H1 (cell line): ENCODE data around the gene COPZ2. TPM values are rescaled to one million over a fixed set of nuclear protein-coding genes. Genes with fewer than 3 reads are reported as not detected.
A peak's percentile ranks its signal among the peaks of the same experiment; 100 is the strongest.
"Not testable (repeated sequence)": the region's sequence is repeated elsewhere in the genome, so short reads cannot be mapped to it uniquely, and the experiment has no call there.

Experiments used
- CTCF ChIA-PET: fragments of 300-600 bp; sonication (Branson Sonifier 250); formaldehyde crosslinking; loops from one replicate; lab custom pipeline; 2021; ENCODE audit not compliant: partially characterized antibody; lab: Charles Lee
- POLR2A ChIA-PET: fragments of 300-600 bp; sonication (Branson Sonifier 250); formaldehyde crosslinking; loops from one replicate; lab custom pipeline; 2021; ENCODE audit warnings: inconsistent platforms; ENCODE audit not compliant: partially characterized antibody; lab: Charles Lee
- DNase-seq, 2 experiments: peaks; one replicate each; pipeline versions ENCODE4 v3.0.0 to v3.0.0-alpha.2; 2010 to 2022; ENCODE audit warnings: low spot score in 2 of 2, low read depth in 1 of 2, mixed read lengths in 1 of 2
- FAIRE-seq: peaks from 2 replicates; lab custom pipeline; 2011; peaks lifted over from hg19 to GRCh38; lab: Jason Lieb, UNC
- H2AFZ ChIP-seq: 2 replicates; pipeline ENCODE4 v1.8.1; 2012; ENCODE audit warnings: low read length, inconsistent platforms
- H2AK5ac ChIP-seq: 2 replicates; pipeline ENCODE4 v1.6.1; 2013; ENCODE audit warnings: low read depth, low read length
- H2BK120ac ChIP-seq: replicated peaks from 2 replicates; pipeline ENCODE3; 2013; ENCODE audit warnings: low read depth, low read length, inconsistent platforms
- H2BK12ac ChIP-seq: 2 replicates; pipeline ENCODE4 v1.6.1; 2013; ENCODE audit warnings: low read depth, low read length
- H2BK15ac ChIP-seq: 2 replicates; pipeline ENCODE4 v1.6.1; 2013; ENCODE audit warnings: low read length
- H2BK20ac ChIP-seq: 2 replicates; pipeline ENCODE4 v1.6.1; 2013; ENCODE audit warnings: low read length
- H2BK5ac ChIP-seq: 2 replicates; pipeline ENCODE4 v1.6.1; 2013; ENCODE audit warnings: low read depth, low read length
- H3K14ac ChIP-seq: 2 replicates; pipeline ENCODE4 v1.6.1; 2013; ENCODE audit warnings: inconsistent platforms; ENCODE audit not compliant: insufficient read length
- H3K18ac ChIP-seq: 2 replicates; pipeline ENCODE4 v1.6.1; 2013; ENCODE audit warnings: low read length; ENCODE audit errors: extremely low read depth
- H3K23ac ChIP-seq: 2 replicates; pipeline ENCODE4 v1.6.1; 2013; ENCODE audit warnings: inconsistent platforms; ENCODE audit not compliant: insufficient read length
- H3K23me2 ChIP-seq: 2 replicates; pipeline ENCODE4 v1.6.1; 2013; ENCODE audit warnings: low read depth, low read length
- H3K27ac ChIP-seq: 2 replicates; pipeline ENCODE4 v1.6.1; 2011; ENCODE audit warnings: low read depth, low read length, inconsistent platforms
- H3K27me3 ChIP-seq, 4 experiments: replicated peaks in 1 of 4; 1 replicate in 1 of 4; 2 replicates in 3 of 4; pipeline versions ENCODE4 v1.6.1 to v1.8.1; 2011 to 2013; ENCODE audit warnings: low read length in 3 of 4, mild to moderate bottlenecking in 3 of 4, inconsistent platforms in 2 of 4, mixed read lengths in 2 of 4, moderate library complexity in 1 of 4; ENCODE audit not compliant: control insufficient read depth in 3 of 4, insufficient read depth in 3 of 4; ENCODE audit errors: extremely low read depth in 1 of 4
- H3K36me3 ChIP-seq, 4 experiments: 2 replicates each; pipeline versions ENCODE4 v1.6.1 to v1.8.1; 2011 to 2013; ENCODE audit warnings: mild to moderate bottlenecking in 4 of 4, low read length in 3 of 4, moderate library complexity in 2 of 4, control low read depth in 1 of 4, inconsistent platforms in 1 of 4; ENCODE audit not compliant: insufficient read depth in 4 of 4, control insufficient read depth in 2 of 4
- H3K4ac ChIP-seq: replicated peaks from 2 replicates; pipeline ENCODE3; 2013; ENCODE audit warnings: low read length, low read depth, mixed read lengths, inconsistent platforms; ENCODE audit not compliant: insufficient read length
- H3K4me1 ChIP-seq, 4 experiments: replicated peaks in 1 of 4; 1 replicate in 1 of 4; 2 replicates in 3 of 4; pipeline versions ENCODE4 v1.6.1 to v1.8.1; 2011 to 2013; ENCODE audit warnings: low read length in 3 of 4, inconsistent platforms in 2 of 4, mixed read lengths in 1 of 4; ENCODE audit not compliant: insufficient read depth in 4 of 4, control insufficient read depth in 3 of 4
- H3K4me2 ChIP-seq, 2 experiments: 2 replicates each; pipeline versions ENCODE4 v1.6.1 to v1.8.1; 2011 to 2013; ENCODE audit warnings: low read depth in 2 of 2, low read length in 2 of 2, control low read depth in 1 of 2, inconsistent platforms in 1 of 2, mild to moderate bottlenecking in 1 of 2; ENCODE audit not compliant: insufficient read depth in 1 of 2
- H3K4me3 ChIP-seq, 4 experiments: fragments of 200-600, 300-600 bp in 1 of 4; sonication (generic), shearing (Covaris generic), sonication (Bioruptor Twin) in 1 of 4; 2 replicates each; pipeline versions ENCODE4 v1.5.1 to v1.8.1; 2011 to 2016; ENCODE audit warnings: low read length in 4 of 4, low read depth in 3 of 4, control low read depth in 2 of 4, inconsistent platforms in 2 of 4, mild to moderate bottlenecking in 2 of 4, mixed read lengths in 1 of 4, moderate library complexity in 1 of 4; ENCODE audit not compliant: insufficient read depth in 2 of 4; ENCODE audit errors: extremely low read depth in 1 of 4
- H3K56ac ChIP-seq: replicated peaks from 2 replicates; pipeline ENCODE3; 2013; ENCODE audit warnings: low read depth, mild to moderate bottlenecking, mixed read lengths, low read length, inconsistent platforms; ENCODE audit not compliant: insufficient read length
- H3K79me1 ChIP-seq: 2 replicates; pipeline ENCODE4 v1.6.1; 2013; ENCODE audit warnings: low read depth, low read length, control low read depth
- H3K79me2 ChIP-seq, 2 experiments: 2 replicates each; pipeline versions ENCODE4 v1.6.1 to v1.8.1; 2012 to 2013; ENCODE audit warnings: low read length in 2 of 2, mild to moderate bottlenecking in 2 of 2, inconsistent platforms in 1 of 2; ENCODE audit not compliant: insufficient read depth in 2 of 2, control insufficient read depth in 1 of 2
- H3K9ac ChIP-seq, 4 experiments: replicated peaks in 1 of 4; 1 replicate in 1 of 4; 2 replicates in 3 of 4; pipeline versions ENCODE4 v1.6.1 to v1.8.1; 2011 to 2013; ENCODE audit warnings: low read depth in 3 of 4, low read length in 3 of 4, control low read depth in 2 of 4, mild to moderate bottlenecking in 2 of 4, moderate library complexity in 2 of 4, inconsistent platforms in 1 of 4; ENCODE audit errors: extremely low read depth in 1 of 4
- H3K9me3 ChIP-seq, 2 experiments: 2 replicates each; pipeline versions ENCODE4 v1.6.1 to v1.8.1; 2012 to 2013; ENCODE audit warnings: mild to moderate bottlenecking in 2 of 2, moderate library complexity in 2 of 2, control low read depth in 1 of 2, inconsistent platforms in 1 of 2, low read depth in 1 of 2, low read length in 1 of 2, mixed read lengths in 1 of 2; ENCODE audit not compliant: insufficient read depth in 2 of 2
- H4K20me1 ChIP-seq, 2 experiments: replicated peaks in 1 of 2; 2 replicates each; pipeline versions ENCODE3 to v1.8.1; 2011 to 2013; ENCODE audit warnings: inconsistent platforms in 2 of 2, low read length in 2 of 2, mild to moderate bottlenecking in 1 of 2; ENCODE audit not compliant: insufficient read depth in 2 of 2, control insufficient read depth in 1 of 2
- H4K5ac ChIP-seq: 2 replicates; pipeline ENCODE4 v1.6.1; 2013; ENCODE audit warnings: low read length, low read depth, mixed read lengths, inconsistent platforms; ENCODE audit not compliant: insufficient read length
- H4K8ac ChIP-seq: 2 replicates; pipeline ENCODE4 v1.8.0; 2013; ENCODE audit warnings: mild to moderate bottlenecking, moderate library complexity, low read length, inconsistent platforms; ENCODE audit not compliant: insufficient read depth; ENCODE audit errors: extremely low read depth
- H4K91ac ChIP-seq: replicated peaks from 2 replicates; pipeline ENCODE3; 2013; ENCODE audit warnings: low read length, mixed read lengths, inconsistent platforms; ENCODE audit not compliant: insufficient read length
- WGBS, 2 experiments: shearing (Covaris generic) in 1 of 2; methylation state at CpG; one replicate each; pipeline versions ENCODE4 v1.1.6 to v1.1.7; 2013 to 2015; ENCODE audit warnings: low lambda C conversion rate in 2 of 2, mixed read lengths in 2 of 2, inconsistent platforms in 1 of 2, low coverage in 1 of 2, missing lambda C conversion rate in 1 of 2; ENCODE audit not compliant: insufficient replicate concordance in 2 of 2, insufficient coverage in 1 of 2, insufficient read length in 1 of 2; ENCODE audit errors: extremely low coverage in 1 of 2, missing lambda C conversion rate in 1 of 2; 5-methylcytosine and 5-hydroxymethylcytosine counted together
- polyA plus RNA-seq, 7 experiments: library from polyadenylated mRNA; depleted of rRNA in 3 of 7; stranded (reverse) in 5 of 7; unstranded in 2 of 7; fragments of >200 nt in 5 of 7; fragments of 200-250 nt in 2 of 7; gene quantifications; 1 replicate in 5 of 7; 2 replicates in 1 of 7; 4 replicates in 1 of 7; pipeline versions ENCODE4 v1.2.1 to v1.2.3, GENCODE V29; 2011 to 2013; ENCODE audit warnings: missing spikeins in 2 of 7, mixed read lengths in 2 of 7
- total RNA-seq: library from RNA; stranded (reverse); fragmentation: NEBNext Ultra II Directional; extraction: Animal tissue kit (Norgen Biotek cat#: 25700); gene quantifications from 2 replicates; pipeline ENCODE4 v1.2.1, GENCODE V29; 2021

Gene COPZ2
- total and polyA plus RNA-seq, 2 of the 8 experiments (the other 6 are each of a cell fraction or from before 2014, with no cell fraction given), result 0.24 TPM; not detected in 1

DNA sequence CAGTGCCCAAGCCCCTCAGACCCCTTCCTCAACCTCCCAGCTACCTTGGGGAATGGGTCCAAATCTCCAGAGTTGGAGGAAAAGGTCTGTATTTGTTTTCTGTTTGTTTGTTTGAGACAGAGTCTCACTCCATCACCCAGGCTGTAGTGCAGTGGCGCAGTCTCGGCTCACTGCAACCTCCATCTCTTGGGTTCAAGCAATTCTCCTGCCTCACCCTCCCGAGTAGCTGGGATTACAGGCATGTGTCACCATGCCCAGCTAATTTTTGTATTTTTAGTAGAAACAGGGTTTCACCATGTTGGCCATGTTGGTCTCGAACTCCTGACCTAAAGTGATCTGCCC, 19.8 kb downstream of the COPZ2 start:
- not testable (repeated sequence) for H2BK120ac ChIP-seq, H2AFZ ChIP-seq, H3K27ac ChIP-seq

More for the DNA sequence above, 19.8 kb downstream of the COPZ2 start:
- not testable (repeated sequence) for H3K4ac ChIP-seq, H3K18ac ChIP-seq, H2BK12ac ChIP-seq, H3K14ac ChIP-seq, DNase-seq, H2BK20ac ChIP-seq, H4K20me1 ChIP-seq, H4K91ac ChIP-seq, H3K79me1 ChIP-seq, FAIRE-seq, H3K23ac ChIP-seq, H2AK5ac ChIP-seq, H3K27me3 ChIP-seq, H3K9ac ChIP-seq, H3K79me2 ChIP-seq, H3K36me3 ChIP-seq, H4K8ac ChIP-seq, H4K5ac ChIP-seq, H3K4me3 ChIP-seq, H2BK5ac ChIP-seq, H3K4me2 ChIP-seq, H3K4me1 ChIP-seq, H3K9me3 ChIP-seq, H3K23me2 ChIP-seq, H3K56ac ChIP-seq
- WGBS, 2 experiments, result 96% methylated on average over 4 of the region's 4 CpGs; no CpG with 5 or more reads in 1 of the 2 experiments
- CTCF ChIA-PET, result interaction anchor here (0.6 to 27.8 kb wide), 23 partner anchors 8 to 601 kb away, joined by 3 to 698 read pairs (median 5); partner anchors contain the start of genes CDK5RAP3, PNPO, PRR15L and SCRN2
- peak overlapping the region; percentile 61; the same call in 1 of the 2 replicates for H2BK15ac ChIP-seq
- POLR2A ChIA-PET, result interaction anchor here (0.8 to 3.2 kb wide), 14 partner anchors 14 to 118 kb away, joined by 3 to 17 read pairs (median 4); partner anchors contain the start of gene CDK5RAP3
